Esophagus squamous epithelium (tissue), 5 donors: Measurements from ENCODE around the gene FAM222A. TPM values are rescaled to one million over a fixed set of nuclear protein-coding genes. Genes with fewer than 3 reads are reported as not detected.

Experiments used
- DNase-seq: peaks from one replicate; lab custom pipeline; 2025; lab: John Stamatoyannopoulos, UW
- H3K27ac ChIP-seq, 4 donors: fragments of 200-600 bp; sonication (generic); one replicate each; pipeline ENCODE4 v1.5.1; 2016 to 2019; ENCODE audit warnings: mild to moderate bottlenecking in 1 of 4
- H3K27me3 ChIP-seq, 4 donors: fragments of 200-600 bp; sonication (generic); 1 replicate in 3 of 4; 2 replicates in 1 of 4; pipeline versions ENCODE4 v1.5.1 to v1.6.0; 2017 to 2021; ENCODE audit warnings: antibody characterized with exemption in 1 of 4
- H3K36me3 ChIP-seq, 3 donors: fragments of 200-600 bp; sonication (generic); one replicate each; pipeline ENCODE4 v1.5.1; 2016 to 2019
- H3K4me1 ChIP-seq, 3 donors: fragments of 200-600 bp; sonication (generic); one replicate each; pipeline ENCODE4 v1.5.1; 2017 to 2019
- H3K4me3 ChIP-seq, 4 donors: fragments of 200-600 bp; sonication (generic); 1 replicate in 3 of 4; 2 replicates in 1 of 4; pipeline ENCODE4 v1.5.1; 2016 to 2019; ENCODE audit warnings: mild to moderate bottlenecking in 2 of 4, moderate library complexity in 1 of 4
- H3K9me3 ChIP-seq, 3 donors: fragments of 200-600 bp; sonication (generic); one replicate each; pipeline ENCODE4 v1.5.1; 2016 to 2019
- POLR2A ChIP-seq, 4 donors: fragments of 450-650 bp; IDR thresholded peaks; one replicate each; pipeline ENCODE4 v1.6.1; 2017; ENCODE audit warnings: antibody characterized with exemption in 4 of 4, mild to moderate bottlenecking in 4 of 4, moderate library complexity in 3 of 4
- WGBS, 2 donors: methylation state at CpG; one replicate each; pipeline ENCODE4 v1.1.5; 2018; 5-methylcytosine and 5-hydroxymethylcytosine counted together
- intact Hi-C: fragments of 100-400 bp; cut with DNase I; formaldehyde crosslinking; loops from one replicate; pipeline ENCODE4 v1.15.0; 2022
- total RNA-seq, 4 donors: library from RNA; depleted of rRNA; stranded (reverse); fragments of >200 nt; gene quantifications; one replicate each; pipeline ENCODE4 v1.1.0, GENCODE V29; 2016
- TF ChIP-seq, protein P1 (sequence below), 6 experiments: fragments of 450-650 bp in 4 of 6; fragments of 200-600 bp in 2 of 6; sonication (generic) in 2 of 6; IDR thresholded peaks; one replicate each; pipeline ENCODE4 v1.5.1; 2016 to 2019; ENCODE audit warnings: antibody characterized with exemption in 6 of 6, mild to moderate bottlenecking in 4 of 6, moderate library complexity in 4 of 6
- donor health status: DM: yes; HTN: yes; CAD: no.

Gene FAM222A
- total RNA-seq, 4 donors from 2014 or later: 0.57 to 9.3 (median 5.0) TPM

DNA sequence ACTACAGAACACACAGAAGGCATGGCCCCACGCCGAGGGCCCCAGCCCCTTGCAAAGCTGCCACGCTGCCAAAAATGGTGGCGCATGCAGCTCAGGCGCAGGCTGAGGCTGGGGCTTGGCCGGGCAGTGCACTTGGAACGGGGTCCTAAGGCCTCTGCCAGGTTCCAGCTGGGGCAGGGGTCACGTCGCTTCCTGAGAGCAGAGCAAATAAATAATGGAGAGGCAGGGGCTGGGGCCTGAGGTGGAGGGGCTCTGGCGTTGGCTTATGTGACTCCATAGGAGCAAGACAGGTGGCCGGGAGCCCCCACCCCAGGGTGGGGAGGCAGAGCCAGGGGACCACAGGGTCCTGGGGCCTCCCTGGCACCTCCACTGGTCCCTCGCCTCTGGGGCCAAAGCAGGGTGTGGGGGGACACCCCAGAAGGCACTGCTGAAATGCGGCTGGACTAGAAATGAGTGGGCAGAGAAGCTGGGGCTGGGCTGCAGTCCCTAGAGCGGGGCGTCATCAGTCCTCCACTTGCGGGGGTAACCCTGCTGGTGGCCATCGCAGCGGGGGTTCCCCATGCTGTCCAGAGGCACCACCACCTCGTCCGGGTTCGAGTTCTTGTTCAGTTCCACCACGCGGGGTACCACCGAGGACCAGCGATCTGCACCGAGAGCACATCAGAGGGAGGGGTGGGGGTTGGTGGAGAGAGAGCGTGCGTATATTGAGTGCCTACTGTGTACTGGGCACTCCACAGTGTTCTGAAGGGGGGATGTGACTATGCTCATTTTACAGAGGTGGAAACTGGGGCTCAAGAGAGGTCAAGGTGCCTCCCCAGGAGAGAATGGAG is 69.7 kb downstream of the FAM222A start:
- no peaks in the 10 kb centered on the region for H3K27me3 ChIP-seq
- H3K4me3 ChIP-seq: no peak overlapping the region
- H3K4me1 ChIP-seq: no peaks in the 10 kb centered on the region
- H3K9me3 ChIP-seq: peaks cover 0 to 12% (median 3%) of the 10 kb centered on the region in 3 donors
- WGBS, 2 donors: 79 to 81% methylated on average over 13 to 18 of the region's 28 CpGs
- no peak overlapping the region for H3K27ac ChIP-seq
- intact Hi-C loops: no loop called here
- peaks cover 0 to 41% (median 0%) of the 10 kb centered on the region in 3 donors for H3K36me3 ChIP-seq
- no peak for TF ChIP-seq POLR2A (IDR thresholded peaks at IDR 0.05)
- TF ChIP-seq, protein P1, sequence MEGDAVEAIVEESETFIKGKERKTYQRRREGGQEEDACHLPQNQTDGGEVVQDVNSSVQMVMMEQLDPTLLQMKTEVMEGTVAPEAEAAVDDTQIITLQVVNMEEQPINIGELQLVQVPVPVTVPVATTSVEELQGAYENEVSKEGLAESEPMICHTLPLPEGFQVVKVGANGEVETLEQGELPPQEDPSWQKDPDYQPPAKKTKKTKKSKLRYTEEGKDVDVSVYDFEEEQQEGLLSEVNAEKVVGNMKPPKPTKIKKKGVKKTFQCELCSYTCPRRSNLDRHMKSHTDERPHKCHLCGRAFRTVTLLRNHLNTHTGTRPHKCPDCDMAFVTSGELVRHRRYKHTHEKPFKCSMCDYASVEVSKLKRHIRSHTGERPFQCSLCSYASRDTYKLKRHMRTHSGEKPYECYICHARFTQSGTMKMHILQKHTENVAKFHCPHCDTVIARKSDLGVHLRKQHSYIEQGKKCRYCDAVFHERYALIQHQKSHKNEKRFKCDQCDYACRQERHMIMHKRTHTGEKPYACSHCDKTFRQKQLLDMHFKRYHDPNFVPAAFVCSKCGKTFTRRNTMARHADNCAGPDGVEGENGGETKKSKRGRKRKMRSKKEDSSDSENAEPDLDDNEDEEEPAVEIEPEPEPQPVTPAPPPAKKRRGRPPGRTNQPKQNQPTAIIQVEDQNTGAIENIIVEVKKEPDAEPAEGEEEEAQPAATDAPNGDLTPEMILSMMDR (IDR thresholded peaks at IDR 0.05): no peak
- DNase-seq: no peak

DNA sequence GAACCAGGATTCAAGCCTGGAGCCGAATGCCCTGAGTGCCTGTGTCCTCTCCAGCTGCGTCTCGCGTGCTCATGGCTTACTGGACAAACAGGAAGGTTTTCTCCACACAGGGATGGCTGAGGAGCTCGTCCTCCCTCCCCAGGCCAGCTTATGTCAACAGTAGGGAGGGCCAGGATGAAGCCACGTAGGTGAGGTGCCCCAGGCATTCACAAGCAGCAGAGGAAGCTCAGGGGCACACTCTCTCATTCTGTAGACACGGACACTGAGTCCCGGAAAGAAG is 70.3 kb downstream of the FAM222A start:
- TF ChIP-seq, protein P1 (IDR thresholded peaks at IDR 0.05): no peak
- no peak for TF ChIP-seq POLR2A (IDR thresholded peaks at IDR 0.05)
- Histone ChIP-seq H3K36me3 (peaks cover 0 to 45% (median 0%) of the 10 kb centered on the region in 3 donors), H3K27ac (no peak overlapping the region), H3K4me3 (no peak overlapping the region), H3K4me1 (no peaks in the 10 kb centered on the region), H3K9me3 (peaks cover 0 to 6% (median 3%) of the 10 kb centered on the region in 3 donors), H3K27me3 (no peaks in the 10 kb centered on the region)
- 74% methylated on average over 6 to 7 of the region's 8 CpGs for WGBS, 2 donors
- no peak for DNase-seq
- intact Hi-C loops: no loop called here

DNA sequence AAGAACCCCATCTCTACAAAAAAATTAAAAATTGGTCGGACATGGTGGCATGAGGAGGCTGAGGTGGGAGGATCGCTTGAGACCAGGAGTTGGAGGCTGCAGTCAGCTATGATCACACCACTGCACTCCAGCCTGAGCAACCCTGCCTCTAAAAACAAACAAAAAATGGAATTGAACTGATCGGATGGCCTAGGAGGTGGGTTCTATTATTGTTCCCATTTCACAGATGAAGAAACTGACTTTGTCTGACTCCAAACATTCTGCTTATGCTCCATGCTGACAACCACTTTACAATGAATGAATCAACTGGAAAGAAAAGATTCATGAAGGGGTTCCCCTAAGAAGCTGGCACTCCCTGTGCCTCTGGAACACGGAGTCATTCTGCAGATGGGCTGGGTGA is 72.2 kb downstream of the FAM222A start:
- H3K4me1 ChIP-seq: no peaks in the 10 kb centered on the region
- DNase-seq: no peak
- 76 to 92% methylated on average over 4 of the region's 4 CpGs for WGBS, 2 donors

DNA sequence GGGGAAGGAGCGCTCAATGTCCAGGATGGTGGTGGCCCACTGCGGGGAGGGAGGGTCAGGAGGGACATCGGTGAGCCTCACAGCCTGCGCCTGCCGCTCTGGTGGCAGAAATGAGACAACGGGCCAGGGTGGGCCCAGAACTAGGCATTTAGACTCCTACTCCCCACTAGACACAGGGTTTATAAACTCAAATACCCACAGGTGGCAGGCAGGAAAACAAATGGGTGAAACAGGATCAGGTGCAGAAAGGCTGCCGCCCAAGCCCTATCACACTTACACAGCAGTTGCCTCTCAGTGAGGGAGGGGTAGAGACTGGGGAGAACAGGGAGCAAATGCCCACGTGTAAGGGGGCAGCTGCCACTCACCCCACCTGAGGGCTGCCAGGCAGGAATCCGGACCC is 73.2 kb downstream of the FAM222A start:
- Histone ChIP-seq H3K4me1 (no peaks in the 10 kb centered on the region), H3K27ac (no peak overlapping the region), H3K36me3 (peaks cover 0 to 60% (median 0%) of the 10 kb centered on the region in 3 donors), H3K27me3 (no peaks in the 10 kb centered on the region), H3K9me3 (no peaks in the 10 kb centered on the region), H3K4me3 (no peak overlapping the region)
- TF ChIP-seq, protein P1 (IDR thresholded peaks at IDR 0.05): no peak
- TF ChIP-seq POLR2A (IDR thresholded peaks at IDR 0.05): no peak
- intact Hi-C loops: no loop called here
- DNase-seq: no peak
- 72 to 84% methylated on average over 2 to 3 of the region's 9 CpGs for WGBS, 2 donors

More for the DNA sequence above, 72.2 kb downstream of the FAM222A start:
- Histone ChIP-seq H3K9me3 (no peaks in the 10 kb centered on the region), H3K36me3 (peaks cover 0 to 57% (median 0%) of the 10 kb centered on the region in 3 donors), H3K27me3 (no peaks in the 10 kb centered on the region), H3K4me3 (no peak overlapping the region), H3K27ac (no peak overlapping the region)
- intact Hi-C loops: no loop called here
- TF ChIP-seq, protein P1 (IDR thresholded peaks at IDR 0.05): no peak
- no peak for TF ChIP-seq POLR2A (IDR thresholded peaks at IDR 0.05)

DNA sequence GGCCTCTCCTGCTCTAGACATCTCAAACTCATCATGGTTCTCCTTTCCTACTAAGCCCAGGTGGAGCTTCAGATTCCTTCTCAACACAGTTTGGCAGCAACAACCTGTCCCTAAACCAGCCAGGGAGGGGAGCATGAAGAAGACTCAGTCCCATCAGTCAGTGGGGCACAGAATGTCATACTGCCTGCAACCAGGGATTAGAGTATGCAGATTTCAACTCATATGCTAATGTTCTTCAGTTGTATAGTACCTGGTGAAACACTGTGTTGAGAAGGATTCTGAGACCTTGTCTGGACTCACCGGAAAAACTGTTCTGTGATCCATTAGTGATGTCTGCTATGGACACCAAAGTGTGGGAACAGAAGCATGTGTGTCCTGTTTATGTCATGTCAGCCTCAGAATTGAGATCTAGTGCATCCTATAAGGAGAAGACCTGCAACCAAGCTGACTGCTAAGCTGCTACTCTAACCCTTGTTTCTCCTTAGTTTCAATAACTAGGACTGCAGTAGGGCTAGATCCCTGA is 76.0 kb downstream of the FAM222A start:
- H3K9me3 ChIP-seq: no peaks in the 10 kb centered on the region
- 89 to 100% methylated on average over 1 of the region's 1 CpG for WGBS, 2 donors
- intact Hi-C loops: no loop called here
- no peak for DNase-seq
- H3K4me1 ChIP-seq: no peaks in the 10 kb centered on the region
- H3K36me3 ChIP-seq: peaks cover 0 to 52% (median 0%) of the 10 kb centered on the region in 3 donors
- no peak for TF ChIP-seq POLR2A (IDR thresholded peaks at IDR 0.05)
- TF ChIP-seq, protein P1 (IDR thresholded peaks at IDR 0.05): no peak
- H3K4me3 ChIP-seq: no peak overlapping the region
- H3K27me3 ChIP-seq: peaks cover 0 to 5% (median 0%) of the 10 kb centered on the region in 4 donors
- H3K27ac ChIP-seq: no peak overlapping the region
